GM13977 (cell line): ENCODE results near the gene MYO5B.
"Not testable (repeated sequence)": the region's sequence is repeated elsewhere in the genome, so short reads cannot be mapped to it uniquely, and the experiment has no call there.

Experiments
- DNase-seq: peaks from one replicate; pipeline ENCODE4 v3.0.0; 2012; ENCODE audit warnings: low spot score
- in situ Hi-C: fragments of 300-500 bp; cut with MboI; formaldehyde crosslinking; loops from one replicate; pipeline ENCODE4 v1.12.0; 2022; ENCODE audit warnings: low sequenced_read_pairs, low pct_unique_long_range_greater_than_20kb, mixed read lengths, inconsistent platforms; ENCODE audit not compliant: unreplicated experiment
- TF ChIP-seq, protein P1 (sequence below): IDR thresholded peaks from 2 replicates; pipeline ENCODE4 v1.5.1; 2012; ENCODE audit warnings: mild to moderate bottlenecking, control low read depth; ENCODE audit not compliant: insufficient read depth; ENCODE audit errors: extremely low read depth, missing control alignments

MYO5B gene

DNA sequence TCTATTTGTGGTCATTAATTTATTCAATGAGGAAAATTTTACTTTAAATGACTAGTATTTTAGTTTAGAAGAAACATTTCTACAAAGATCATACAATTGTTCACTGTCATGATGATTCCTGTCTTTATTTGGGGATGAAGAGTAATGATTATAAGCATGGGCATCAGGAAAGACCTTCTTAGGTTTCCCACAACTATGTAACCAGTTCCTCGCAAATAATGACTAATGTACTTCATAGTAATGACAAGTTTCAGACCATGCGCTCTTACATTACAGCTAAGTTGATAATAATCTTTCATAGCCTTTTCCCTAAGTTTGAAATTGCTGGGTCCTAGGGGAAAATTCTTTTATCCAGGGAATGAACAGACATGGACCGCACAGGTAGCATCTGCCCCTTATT lies 90.5 kb downstream of the MYO5B start:
- TF ChIP-seq, protein P1, sequence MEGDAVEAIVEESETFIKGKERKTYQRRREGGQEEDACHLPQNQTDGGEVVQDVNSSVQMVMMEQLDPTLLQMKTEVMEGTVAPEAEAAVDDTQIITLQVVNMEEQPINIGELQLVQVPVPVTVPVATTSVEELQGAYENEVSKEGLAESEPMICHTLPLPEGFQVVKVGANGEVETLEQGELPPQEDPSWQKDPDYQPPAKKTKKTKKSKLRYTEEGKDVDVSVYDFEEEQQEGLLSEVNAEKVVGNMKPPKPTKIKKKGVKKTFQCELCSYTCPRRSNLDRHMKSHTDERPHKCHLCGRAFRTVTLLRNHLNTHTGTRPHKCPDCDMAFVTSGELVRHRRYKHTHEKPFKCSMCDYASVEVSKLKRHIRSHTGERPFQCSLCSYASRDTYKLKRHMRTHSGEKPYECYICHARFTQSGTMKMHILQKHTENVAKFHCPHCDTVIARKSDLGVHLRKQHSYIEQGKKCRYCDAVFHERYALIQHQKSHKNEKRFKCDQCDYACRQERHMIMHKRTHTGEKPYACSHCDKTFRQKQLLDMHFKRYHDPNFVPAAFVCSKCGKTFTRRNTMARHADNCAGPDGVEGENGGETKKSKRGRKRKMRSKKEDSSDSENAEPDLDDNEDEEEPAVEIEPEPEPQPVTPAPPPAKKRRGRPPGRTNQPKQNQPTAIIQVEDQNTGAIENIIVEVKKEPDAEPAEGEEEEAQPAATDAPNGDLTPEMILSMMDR = no peak
- DNase-seq = no peak
- in situ Hi-C loops = no loop called here

DNA sequence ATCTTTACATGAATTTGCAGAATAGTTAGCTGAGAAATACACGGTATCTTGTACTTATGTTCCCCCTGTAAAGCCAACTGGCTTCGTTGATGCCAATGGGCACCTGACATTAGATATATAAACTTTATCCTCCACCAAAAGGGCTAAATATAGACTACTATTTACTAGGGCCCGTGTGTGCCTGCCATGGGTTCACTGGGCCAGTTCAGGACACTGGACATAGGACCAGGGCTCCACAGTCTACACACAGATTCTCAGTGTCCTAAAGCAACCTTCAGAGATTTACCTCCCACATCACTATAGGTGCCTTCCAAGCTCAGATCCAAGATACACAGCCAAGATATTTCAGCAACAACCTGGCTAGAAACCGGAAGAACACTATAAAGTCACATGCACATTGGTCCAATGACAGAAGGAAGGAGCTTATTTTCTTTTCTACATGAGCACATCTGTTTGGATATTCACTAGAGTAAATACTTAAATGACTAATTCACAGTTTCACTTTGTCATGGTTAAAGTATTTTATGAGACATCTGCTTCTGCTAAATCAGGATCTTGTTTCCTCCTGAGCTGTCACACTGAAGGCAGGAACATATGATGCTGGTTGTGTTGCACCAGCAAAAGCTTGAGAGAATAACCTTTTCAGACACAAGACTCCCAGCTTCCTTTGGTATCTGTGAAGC lies 95.1 kb downstream of the MYO5B start:
- in situ Hi-C loops = no loop called here
- TF ChIP-seq, protein P1 = no peak
- DNase-seq = peak; percentile 31

DNA sequence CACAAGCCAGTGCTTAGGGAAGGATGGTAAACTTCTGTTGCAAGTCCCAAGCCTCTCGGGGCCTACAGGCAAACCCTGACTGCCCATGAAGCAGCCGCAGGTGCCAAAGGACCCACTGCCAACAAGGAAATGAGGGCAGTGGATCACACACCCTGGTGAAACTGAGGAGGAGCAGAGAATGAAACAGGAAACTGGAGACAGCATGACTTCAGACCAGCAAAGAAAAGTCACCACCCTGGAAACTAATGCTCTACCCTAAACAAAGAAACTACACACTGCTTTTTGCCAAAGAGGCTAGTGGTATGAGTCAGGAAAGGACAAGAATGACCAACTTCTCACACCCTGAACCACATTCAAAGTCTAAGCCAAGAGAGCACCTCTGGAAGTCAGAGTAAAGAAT lies 97.2 kb downstream of the MYO5B start:
- no peak for DNase-seq
- TF ChIP-seq, protein P1 = no peak
- in situ Hi-C loops = no loop called here

DNA sequence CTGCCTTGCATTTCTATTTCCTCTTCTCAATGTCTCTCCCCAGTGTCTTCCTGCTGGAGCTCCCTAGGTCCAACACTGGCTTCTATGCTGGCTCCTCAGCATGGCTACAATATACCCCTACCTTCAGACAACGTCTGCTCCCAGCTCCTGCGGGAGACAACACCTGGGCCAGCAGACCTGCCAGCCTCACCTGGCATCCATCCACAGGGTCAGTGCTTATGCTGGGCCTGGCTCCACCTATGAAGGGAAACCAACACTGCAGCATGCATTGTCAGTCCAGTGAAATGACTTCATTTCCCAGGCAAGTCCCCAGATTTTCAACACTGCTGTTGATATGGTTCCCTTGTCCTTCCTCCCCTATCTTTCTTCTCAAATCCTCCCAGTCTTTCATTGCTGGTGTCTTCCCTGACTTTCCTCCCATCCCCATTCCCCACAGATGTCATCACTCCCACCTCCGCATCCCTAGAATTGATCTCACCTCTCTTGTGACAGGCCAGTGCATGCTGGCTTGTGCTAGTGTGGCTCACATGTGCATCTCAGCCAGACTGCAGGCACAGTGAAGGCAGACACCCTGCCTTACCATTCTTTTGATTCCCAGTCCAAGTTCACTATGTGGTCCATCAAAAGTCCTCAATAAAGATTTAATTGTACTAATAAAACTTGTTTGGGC lies 98.0 kb downstream of the MYO5B start:
- no peak for DNase-seq
- TF ChIP-seq, protein P1 = no peak
- in situ Hi-C loops = no loop called here

DNA sequence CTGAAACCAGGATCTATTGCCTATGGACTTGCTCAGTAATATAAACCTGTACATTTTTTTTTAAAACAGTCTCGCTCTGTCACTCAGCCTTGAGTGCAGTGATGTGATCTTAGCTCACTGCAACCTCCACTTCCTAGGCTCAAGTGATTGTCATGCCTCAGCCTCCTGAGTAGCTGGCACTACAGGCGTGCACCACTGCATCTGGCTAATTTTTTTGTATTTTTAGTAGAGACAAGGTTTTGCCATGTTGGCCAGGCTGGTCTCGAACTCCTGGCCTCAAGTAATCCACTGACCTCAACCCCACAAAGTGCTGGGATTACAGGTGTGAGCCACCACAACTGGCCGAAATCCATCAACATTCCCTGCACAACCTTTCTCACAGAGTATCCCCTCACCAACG lies 100.2 kb downstream of the MYO5B start:
- DNase-seq, in situ Hi-C loops: not testable (repeated sequence)

DNA sequence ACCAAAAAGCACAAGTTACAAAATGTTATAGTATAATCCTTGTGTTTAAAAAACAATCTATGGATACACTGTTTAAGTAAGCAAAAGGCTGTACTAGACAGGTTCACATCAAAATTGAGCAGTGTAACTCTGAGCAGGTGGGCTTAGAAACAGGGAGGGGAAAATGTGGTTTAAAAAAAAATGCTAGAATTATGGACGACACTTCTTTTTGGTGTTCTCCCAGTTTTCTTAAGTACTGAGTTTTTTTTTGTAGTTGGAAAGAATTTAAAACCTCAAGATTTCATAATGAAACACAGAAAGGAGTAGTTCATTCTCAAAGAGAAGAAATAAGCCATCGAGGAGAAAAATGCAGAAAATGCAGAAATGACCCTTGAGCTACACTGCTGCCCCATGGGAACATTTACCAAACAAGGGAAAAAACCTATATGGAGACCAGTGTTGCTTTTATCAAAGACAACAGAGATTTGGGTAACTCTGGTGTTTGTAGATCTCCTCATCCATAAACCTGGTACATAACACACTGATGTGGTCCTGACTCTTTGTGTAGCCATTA lies 100.7 kb downstream of the MYO5B start:
- TF ChIP-seq, protein P1 = no peak
- in situ Hi-C loops = no loop called here
- no peak for DNase-seq

DNA sequence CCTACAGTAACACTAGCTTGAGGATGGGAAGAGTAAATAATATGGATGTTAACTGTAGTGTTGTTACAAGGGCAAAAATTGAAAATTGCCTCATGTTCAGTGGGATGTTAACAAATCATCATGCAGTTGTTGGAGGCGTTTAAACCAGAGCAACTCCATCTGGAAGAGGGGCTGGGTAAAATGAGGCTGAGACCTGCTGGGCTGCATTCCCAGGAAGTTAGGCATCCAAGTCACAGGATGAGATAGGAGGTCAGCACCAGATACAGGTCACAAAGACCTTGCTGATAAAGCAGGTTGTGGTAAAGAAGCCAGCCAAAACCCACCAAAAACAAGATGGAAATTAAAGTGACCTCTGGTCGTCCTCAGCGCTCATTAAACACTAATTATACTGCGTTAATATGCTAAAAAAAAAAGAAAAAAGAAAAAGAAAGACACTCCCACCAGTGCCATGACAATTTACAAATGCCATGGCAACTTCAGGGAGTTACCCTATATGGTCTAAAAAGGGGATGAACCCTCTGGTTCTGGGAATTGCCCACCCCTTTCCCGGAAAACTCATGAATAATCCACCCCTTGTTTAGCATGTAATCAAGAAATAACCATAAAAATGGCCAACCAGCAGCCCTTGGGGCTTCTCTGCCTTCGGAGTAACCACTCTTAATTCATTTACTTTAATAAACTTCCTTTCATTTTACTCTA lies 101.4 kb downstream of the MYO5B start:
- in situ Hi-C loops = no loop called here
- TF ChIP-seq, protein P1 = no peak

More for the DNA sequence above, 101.4 kb downstream of the MYO5B start:
- no peak for DNase-seq
